SIG-M5 treated with dmso at 0.1 percent for 504 hours (cell line): ENCODE measurements around the gene CCL27.

Source experiments
- DNase-seq: peaks from one replicate; lab custom pipeline; 2025; ENCODE audit not compliant: unreplicated experiment; lab: John Stamatoyannopoulos, UW

Gene CCL27, protein sequence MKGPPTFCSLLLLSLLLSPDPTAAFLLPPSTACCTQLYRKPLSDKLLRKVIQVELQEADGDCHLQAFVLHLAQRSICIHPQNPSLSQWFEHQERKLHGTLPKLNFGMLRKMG

DNA sequence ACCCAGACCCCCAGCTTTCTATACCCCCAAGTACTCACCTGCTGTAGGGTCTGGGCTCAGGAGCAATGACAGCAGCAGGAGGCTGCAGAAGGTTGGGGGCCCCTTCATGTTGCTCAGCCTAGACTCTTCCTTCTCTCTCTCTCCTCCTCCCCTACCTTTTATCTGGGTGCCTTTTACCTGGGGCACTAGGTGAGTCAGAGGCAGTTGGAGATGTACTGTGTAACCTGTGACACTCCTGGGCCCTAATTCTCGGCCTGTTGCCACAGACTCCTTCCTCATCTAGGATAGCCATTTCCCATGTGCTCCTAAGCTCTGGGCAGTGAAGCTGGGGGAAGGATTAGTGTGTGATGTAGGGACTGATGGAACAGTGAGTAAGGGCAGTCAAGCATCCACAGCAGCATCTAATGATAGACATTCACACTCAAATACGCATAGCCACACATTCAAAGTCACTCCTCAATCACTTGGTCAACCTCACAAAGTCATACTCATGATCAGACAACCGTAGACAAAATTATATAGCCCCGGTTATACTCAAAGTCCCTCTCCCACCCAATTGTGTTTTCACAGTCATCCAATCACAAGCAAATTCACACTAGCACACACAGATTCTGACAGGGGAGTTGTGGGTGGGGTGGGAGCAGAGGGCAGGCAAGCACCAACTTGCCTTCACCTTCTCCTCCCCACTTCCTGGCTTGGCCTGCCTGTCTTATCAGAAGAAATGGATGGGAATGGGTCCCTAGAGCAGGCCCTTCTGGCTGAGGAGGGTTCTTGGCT, at the start of gene CCL27:
Gene CCL27, minus strand, starts transcription at position 132 of the 777 bp plus-strand sequence. Its CDS starts 24 bp downstream, at position 108.
- DNase-seq: no peak

DNA sequence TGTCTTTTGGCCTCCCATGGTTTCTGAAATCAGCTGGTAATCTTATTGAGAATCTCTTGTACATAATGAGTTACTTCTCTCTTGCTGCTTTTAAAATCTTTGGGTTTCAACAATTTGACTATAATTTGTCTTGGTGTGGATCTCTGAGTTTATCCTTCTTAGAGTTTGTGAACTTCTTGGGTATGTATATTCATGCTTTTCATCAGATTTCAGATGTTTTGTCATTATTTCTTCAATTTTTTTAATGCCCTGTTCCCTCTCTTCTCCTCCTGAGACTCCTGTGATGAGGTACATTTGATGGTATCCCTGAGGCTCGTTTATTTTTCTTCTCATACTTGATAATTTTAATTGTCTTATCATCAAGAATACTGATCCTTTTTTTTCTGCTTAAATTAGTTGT, 49.7 kb upstream of the CCL27 start:
- no peak for DNase-seq

DNA sequence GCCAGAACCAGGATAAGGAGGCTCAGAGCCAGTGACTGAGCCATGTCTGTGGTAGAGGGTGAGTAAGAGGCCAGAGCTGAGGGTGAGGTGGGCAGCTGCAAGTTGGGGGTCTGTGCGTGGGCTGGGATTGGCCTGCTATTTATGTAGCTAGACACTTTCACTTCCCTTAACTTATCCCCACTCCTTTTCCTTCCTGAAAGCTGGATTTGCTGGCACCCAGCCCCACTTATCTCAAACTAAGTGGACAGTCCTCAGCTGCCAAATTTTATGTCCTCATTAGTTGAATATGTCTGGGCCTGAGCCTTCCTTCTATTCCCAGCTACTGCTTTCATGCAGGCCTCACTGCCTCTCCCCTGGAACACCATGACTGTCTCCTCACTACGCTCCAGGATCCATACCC, 47.6 kb upstream of the CCL27 start, which contains the start of gene CCL21:
Gene CCL21, minus strand, starts transcription at position 114 of the 400 bp plus-strand sequence. Its CDS starts 70 bp downstream, at position 44.
- peak; percentile 7 for DNase-seq

DNA sequence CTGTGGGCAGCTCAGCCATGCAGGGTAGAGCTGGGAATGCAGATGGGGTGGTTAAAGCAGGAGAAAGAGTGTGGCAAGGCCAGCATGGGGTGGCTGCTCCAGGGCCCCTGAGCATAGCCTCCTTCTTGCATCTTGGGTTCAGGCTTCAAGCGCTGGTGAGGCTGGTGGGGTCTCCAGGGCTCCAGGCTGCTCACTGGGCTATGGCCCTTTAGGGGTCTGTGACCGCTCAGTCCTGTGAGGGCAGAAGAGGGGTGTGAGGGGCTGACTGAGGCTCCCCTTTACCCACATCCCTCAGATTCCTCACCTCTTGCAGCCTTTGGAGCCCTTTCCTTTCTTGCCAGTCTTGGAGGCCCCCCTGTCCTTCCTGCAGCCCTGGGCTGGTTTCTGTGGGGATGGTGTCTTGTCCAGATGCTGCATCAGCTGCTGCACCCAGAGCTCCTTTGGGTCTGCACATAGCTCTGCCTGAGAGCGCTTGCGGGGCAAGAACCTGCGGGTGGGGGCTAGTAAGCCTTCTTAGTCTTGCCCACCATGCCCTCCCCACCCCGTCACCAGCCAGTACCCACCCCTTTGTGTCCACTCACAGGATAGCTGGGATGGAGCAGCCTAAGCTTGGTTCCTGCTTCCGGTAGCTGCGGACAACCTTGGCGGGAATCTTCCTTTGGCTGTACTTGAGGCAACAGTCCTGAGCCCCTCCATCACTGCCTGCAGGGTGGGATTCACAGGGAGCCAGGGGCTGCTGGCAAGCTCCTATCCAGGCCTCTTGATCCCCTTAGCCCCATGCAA, 46.9 kb upstream of the CCL27 start:
- no peak for DNase-seq

DNA sequence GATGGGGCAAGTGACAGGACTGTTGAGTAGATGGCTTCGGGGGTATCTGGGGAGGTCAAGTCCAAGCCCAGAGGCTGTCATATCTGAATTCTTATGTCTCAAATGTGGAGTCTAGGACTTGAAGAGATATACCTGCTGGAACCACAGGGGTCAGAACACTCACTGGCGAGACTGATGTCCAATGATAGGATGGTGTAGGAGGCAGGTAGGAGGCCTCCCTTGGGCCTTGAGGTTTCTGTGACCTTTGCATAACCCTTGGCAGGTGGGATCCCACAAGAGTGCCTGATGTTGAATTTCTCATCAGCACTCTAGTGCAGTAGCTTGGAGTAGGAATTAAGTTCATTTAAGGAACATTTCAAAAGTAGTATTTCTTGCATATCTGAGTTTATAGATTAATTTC, 44.7 kb upstream of the CCL27 start:
- DNase-seq: no peak

DNA sequence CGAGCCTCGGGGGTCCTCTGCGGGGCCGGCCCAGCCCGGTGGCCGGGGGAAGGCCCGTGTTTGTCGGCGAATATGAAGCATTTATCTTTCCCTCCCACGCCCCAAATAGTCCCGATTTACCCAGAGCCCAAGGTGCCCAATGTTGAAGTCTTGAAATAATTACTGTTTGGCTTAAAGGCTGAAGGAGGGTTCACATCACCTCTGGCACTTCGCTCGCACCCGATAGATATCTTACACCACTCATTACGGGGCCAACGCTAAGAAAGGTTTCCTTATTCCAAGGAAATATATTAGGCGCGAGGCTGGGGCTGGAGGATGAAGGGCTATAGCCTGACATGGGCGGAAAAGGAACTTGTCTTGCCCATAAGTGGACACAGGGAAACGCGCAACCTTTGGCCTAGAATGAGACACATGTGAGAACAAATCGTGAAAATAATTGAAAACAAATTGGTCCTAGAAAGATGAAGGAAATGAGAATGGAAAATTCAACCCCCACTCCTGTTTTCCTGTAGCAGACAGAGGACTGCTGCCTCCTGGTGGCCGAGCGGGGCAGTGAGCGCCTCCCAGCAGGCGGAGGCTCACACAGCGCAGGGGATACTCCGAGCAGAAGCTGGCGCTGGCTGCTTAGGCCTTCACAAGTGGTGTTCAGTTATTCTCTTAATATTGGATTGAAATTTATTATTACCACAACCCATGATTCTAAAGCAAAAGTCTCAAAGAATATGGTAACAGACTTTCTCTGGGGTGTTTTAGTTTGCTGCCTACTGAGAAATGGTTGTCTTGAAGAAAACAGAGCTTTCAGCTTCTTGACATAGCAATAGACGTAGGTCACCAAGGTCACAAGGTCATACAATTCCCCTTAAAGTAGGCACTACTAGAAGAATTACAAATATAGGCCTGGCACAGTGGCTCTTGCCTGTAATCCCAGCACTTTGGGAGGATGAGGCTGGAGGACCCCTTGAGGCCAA, 39.6 kb upstream of the CCL27 start:
- peak; percentile 54 for DNase-seq

DNA sequence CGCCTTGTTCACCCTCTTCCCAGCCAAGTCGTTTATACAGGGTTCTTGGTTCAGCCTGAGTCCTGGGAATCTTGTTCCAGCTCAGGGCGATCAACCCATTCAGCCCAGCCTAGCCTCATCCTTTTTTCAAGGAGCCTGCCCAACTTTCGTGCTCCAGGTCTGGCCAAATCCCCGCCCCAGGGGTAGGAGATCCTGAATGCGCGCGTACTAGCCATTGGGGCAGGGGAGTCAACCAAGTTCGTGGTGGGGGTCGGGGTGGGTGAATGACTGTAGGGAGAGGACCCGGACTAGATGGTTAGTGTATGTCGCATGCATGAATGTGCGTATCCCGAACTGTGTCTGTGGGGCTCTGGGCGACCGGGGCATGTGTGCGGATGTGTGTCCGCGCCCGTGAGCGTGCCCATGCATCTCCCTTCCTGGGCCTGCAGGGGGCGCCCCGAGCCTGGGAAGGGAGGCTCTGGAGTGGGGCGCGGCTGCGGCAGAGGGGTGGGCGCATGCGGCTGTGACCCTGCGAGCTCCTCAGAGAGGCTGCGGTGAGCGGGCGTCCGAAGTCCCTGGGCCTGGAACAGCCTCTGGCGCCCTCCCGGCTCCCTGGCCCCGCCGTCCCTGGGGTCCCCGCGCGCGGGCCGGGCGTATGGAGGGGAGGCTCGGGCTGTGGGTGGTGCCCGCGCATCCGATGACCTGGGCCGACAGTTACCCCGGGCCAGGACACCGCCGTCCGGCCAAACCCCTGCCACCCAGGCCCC, 38.7 kb upstream of the CCL27 start:
- DNase-seq: peak; percentile 40

DNA sequence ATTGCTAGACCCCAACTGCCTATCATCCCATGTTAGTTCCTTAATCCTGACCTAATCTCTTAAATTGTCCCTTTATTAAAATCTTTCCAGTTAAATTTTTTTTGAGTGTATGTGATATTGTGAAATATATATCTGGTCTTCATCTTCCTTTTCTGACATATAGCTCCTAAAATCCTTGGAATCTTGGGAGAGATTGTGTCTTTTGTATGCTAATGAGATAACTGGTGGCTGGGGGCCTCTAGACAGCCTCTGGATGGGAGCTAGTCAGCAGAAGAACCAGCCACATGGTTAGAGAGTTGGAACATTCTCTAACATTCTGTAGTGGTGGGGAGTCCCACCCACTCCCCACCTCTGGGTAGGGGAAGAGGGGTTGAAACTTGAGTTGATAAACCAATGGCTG, 32.4 kb upstream of the CCL27 start:
- no peak for DNase-seq

DNA sequence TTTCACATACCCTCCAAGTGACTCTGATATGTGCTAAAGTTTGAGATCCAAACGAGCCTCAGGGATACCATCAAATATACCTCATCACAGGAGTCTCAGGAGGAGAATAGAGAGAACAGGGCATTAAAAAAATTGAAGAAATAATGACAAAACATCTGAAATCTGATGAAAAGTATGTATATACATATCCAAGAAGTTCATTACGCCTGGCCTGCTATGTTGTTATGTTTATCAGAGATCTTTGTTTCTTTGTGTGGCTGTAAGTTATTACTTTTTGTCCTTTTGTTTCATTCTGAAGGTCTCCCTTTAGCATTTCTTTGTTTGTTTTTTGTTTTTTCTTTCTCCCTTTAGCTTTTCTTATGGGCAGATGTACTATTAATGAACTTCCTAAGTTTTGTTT, 31.1 kb upstream of the CCL27 start:
- DNase-seq: no peak

DNA sequence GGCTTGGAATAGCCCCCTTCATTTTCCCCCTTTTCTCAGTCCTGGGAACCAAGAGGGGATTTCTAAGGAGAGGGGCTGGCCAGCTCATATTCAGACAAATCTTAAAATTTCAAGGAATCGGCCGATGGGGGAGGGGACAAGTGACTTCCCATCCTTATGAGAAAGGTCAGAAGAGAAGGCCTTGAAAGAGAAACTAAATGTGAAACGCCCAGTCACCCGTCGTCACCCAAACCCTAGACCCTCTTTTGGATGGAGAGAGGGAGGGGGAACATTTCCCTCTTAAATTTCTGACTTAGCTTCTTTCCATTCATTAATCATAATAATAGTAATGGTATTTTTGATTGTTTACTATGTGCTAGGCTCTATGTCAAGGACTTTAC, 29.5 kb upstream of the CCL27 start:
- DNase-seq: no peak

DNA sequence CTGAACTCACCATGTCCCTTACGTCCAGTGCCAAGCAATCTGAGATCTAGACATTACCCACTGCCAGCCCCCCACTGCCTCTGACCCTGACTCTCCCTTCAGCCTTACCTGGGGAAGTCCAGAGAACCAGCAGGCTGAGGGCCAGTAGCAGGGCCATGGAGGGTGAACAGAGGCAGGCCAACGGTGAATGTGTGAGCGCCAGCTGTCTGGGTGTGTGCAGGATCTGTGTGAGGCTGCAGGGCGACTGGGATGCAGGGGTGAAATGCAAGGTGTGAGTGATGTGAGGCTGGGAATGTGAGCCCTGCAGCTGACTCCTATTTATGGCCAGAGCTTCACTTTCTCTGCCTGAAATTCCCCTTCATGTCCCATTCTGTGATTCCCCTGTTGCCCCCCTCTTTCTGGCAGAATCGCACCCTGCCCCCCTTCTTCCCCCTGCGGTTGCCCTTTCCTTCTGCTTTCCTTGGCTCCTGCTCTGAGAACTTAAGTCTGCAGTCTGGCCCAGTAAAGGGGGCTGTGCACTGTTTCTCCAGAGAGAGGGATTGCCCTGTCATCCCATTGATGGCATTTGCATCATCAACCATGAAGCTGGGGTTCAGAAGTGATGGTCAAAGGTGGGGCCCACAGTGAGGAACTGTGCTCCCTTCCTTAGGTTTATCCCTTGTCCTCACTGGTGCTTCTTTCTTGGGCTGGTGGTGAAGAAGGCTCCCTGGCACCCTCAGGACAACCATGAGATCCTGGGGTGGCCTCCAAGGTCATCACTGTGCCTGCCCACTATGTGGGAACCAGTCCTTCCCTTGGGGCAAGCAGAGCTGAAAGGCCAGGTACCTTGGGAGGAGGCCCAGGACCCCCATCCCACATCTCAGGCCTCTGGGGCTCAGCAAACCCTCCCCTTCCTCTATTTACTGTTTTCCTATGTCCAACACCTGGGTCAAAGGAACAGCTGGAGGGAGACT, 28.8 kb upstream of the CCL27 start, which contains the start of gene CCL19:
Gene CCL19, minus strand, starts transcription at position 294 of the 953 bp plus-strand sequence. Its CDS starts 137 bp downstream, at position 157.
- no peak for DNase-seq

DNA sequence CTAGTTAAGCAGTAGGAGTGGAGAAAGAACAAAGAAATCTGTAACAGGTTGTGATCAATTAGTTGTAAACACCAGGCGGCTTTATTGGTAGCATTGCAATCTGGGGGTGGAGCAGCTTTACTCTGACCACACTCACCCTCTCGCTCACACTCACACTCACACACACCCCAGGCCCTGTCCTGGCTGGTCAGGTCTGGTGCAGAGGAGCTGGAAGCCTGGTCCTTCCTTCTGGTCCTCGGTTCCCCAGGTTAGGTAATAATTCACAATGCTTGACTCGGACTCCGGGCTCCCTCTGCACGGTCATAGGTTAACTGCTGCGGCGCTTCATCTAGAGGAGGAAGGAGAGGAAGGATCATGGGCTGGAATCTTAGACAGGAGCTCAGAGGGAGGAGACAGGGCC, 27.1 kb upstream of the CCL27 start:
- DNase-seq: no peak

DNA sequence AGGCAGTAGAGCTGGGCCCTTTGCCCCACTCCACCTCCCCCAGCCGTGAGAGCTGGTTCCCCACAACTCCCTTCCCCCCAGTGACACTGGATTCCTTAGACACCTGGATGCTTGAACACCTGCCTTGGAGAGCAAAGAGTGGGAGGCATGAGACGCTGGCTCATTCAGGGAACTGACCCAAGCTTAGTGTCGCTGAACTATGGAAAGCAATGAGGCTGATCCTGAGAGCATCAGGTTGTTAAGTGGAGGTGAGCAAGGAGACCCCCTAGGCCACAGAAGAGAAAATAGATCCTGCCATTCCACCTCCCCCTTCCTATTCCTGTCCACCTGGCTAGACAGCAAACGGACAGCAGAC, 26.6 kb upstream of the CCL27 start:
- no peak for DNase-seq

DNA sequence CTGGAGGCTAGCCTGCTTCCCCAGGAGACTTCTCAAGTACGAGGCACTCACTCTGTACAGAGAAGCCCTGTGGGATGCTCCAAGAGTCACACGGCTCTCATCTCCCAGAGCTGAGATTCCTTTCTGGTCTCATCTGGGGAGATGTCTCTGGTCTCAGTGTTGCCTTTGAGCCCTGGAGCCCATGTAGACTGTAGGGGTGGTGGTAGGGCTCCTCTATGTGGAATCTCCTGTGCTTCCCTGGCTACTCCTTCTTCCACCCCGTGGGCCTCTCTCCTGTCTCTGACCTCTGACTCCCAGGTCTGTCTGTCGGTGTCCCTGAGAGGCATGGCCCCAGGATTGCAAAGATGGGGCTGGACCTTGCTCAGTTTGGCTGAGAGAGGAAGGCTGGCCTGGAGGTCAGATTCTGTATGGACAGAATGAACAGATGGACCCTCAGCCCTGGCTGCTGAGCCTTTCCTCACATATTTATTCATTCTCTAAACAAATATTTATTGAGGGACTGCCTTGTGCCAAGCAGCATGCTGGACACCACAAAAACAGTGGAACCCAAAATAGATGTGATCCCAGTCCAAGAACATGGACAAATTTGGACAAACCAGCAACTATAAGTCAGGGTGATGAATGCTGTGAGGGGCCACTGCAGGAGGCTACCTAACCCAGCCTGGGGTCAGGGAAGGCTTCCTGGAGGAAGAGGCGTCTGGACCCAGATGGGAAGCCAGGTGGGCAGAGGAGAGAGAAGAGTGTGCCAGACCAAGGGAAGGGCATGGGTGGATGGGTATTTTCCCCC, 26.1 kb upstream of the CCL27 start:
- no peak for DNase-seq

DNA sequence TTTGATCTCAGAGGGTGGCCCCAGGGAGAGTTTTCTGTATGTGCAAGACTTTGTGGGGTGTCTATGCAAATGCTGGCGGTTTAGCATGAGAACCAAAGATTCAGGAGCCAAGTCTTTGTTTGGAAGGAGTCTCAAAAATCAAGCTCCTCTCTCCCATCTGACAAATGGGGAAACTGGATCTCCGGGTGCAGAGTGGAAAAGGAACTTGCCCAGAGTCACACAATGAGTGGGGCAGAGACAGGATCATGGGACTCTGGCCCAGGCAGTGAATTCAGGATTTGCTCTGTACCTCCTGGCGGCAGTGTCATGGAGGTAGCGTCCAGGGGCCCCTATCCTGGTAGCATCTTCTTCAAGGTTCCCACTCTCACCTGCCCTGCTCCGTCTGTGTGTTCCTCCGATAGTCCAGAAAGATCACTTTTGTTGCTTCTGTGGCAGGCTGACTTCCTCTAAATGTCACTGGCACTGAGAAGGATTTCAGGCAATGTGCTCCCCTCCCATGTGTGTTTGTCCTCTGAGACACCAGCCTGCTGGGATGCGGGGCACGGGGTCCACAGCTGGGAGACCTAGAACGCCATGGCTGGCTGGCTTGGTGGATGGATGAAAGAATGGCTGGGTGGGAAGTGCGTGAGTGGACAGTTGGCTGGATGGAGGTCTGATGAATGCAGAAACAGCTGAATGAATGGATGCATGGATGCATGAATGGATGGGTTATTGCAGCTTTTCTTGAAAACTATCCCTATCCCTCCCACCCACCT, 25.0 kb upstream of the CCL27 start:
- DNase-seq: no peak

DNA sequence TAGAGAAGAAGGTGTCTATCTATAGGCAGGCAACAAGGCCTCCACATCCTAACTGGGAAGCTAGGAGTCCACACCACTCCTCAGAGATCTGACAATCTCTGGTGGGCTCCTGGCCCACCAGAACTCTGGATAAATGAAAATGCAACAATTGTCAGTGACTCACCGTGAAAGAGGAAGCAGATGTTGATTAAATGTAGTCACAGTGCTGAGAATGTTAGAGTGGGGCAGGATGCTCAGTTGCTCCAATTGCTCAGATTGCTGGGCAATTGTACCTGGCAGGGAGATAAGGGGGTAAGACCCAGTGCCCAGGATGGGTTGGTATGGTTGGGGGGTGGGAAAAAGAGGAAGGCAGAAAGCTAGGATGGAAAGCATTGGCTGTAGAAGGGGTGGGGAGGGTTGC, 24.3 kb upstream of the CCL27 start:
- DNase-seq: no peak

DNA sequence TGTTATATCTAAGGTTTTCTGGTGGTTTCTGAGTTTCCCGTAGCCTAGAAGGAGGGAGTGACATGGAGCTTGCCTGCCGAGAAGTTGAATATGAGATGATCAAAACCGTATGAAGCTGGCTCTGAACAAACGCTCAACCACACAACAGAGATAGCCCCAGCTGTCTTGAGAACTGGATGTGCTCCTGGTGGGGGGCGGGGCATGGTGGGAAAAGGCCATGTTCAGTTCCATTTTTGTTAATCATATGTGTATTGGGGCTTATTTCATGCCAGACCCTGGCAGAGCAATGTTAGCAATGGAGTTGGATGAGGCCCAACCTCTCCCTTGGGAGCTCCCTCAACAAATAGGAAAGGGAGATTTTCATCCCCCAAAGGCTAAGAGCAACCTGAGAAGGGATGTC, 23.8 kb upstream of the CCL27 start:
- DNase-seq: no peak

DNA sequence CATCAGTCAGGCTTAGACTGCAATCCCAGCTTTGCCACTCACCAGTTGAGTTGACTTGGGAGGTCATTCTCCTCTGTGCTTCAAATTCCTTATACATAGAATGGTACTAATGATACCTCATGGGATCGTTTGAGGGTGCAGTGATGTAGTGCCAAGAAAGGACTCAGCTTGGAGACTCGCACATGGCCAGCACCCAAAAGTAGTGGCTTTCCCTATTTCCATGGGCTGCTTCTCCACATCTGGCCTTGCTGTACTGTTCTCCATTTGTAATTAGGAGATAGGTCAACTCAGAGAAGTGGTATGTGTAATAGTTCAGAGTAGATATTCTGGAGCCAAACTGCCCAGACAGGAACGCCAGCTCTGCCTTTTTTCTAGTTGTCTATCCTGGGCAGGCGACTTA, 23.1 kb upstream of the CCL27 start:
- DNase-seq: no peak
